HG03135 (cell line): ENCODE data around the gene DPEP3.

Experiments used
- ATAC-seq: cut with Tn5 transposase; IDR thresholded peaks from one replicate; pipeline ENCODE4 v1.9.1; 2021; ENCODE audit warnings: mild to moderate bottlenecking, moderate library complexity; ENCODE audit not compliant: unreplicated experiment

DPEP3 gene

GRCh38 chr16:67967183-67967957 lies 12.9 kb downstream of the DPEP3 start:
- ATAC-seq, result no peak

- no peak for ATAC-seq
Observed at GRCh38 chr16:67966549-67967182, 13.6 kb downstream of the DPEP3 start.

GRCh38 chr16:67965668-67966548 lies 14.4 kb downstream of the DPEP3 start:
- no peak for ATAC-seq

GRCh38 chr16:67964477-67965131 lies 15.7 kb downstream of the DPEP3 start:
- ATAC-seq, result no peak

- no peak for ATAC-seq
Observed at GRCh38 chr16:67963662-67964321, 16.5 kb downstream of the DPEP3 start.

- no peak for ATAC-seq
Observed at GRCh38 chr16:67963292-67963661, 17.0 kb downstream of the DPEP3 start.

- no peak for ATAC-seq
Observed at GRCh38 chr16:67962135-67962534, 18.2 kb downstream of the DPEP3 start.

- no peak for ATAC-seq
Observed at GRCh38 chr16:67961551-67961957, 18.7 kb downstream of the DPEP3 start.

- no peak for ATAC-seq
Observed at GRCh38 chr16:67959536-67960329, 20.6 kb downstream of the DPEP3 start.

- ATAC-seq, result no peak
Observed at GRCh38 chr16:67957622-67958021, 22.7 kb downstream of the DPEP3 start.

GRCh38 chr16:67954421-67955196 lies 25.7 kb downstream of the DPEP3 start:
- no peak for ATAC-seq

GRCh38 chr16:67953641-67954375 lies 26.5 kb downstream of the DPEP3 start:
- no peak for ATAC-seq

GRCh38 chr16:67951485-67951884 lies 28.8 kb downstream of the DPEP3 start:
- no peak for ATAC-seq

- no peak for ATAC-seq
Observed at GRCh38 chr16:67950335-67950843, 29.9 kb downstream of the DPEP3 start.

GRCh38 chr16:67949645-67950044 lies 30.7 kb downstream of the DPEP3 start:
- ATAC-seq, result no peak

GRCh38 chr16:67948015-67948414 lies 32.3 kb downstream of the DPEP3 start:
- ATAC-seq, result no peak

GRCh38 chr16:67946966-67947558 lies 33.2 kb downstream of the DPEP3 start:
- ATAC-seq, result no peak

- no peak for ATAC-seq
Observed at GRCh38 chr16:67946128-67946569, 34.1 kb downstream of the DPEP3 start.
